Measurements from ENCODE around the gene GBP7. TPM values are rescaled to one million over a fixed set of nuclear protein-coding genes. Genes with fewer than 3 reads are reported as not detected.
A peak's percentile ranks its signal among the peaks of the same experiment; 100 is the strongest.

GBP7 gene
- total and polyA plus RNA-seq, 8 donors: 0.09 TPM; not detected in 7

DNA sequence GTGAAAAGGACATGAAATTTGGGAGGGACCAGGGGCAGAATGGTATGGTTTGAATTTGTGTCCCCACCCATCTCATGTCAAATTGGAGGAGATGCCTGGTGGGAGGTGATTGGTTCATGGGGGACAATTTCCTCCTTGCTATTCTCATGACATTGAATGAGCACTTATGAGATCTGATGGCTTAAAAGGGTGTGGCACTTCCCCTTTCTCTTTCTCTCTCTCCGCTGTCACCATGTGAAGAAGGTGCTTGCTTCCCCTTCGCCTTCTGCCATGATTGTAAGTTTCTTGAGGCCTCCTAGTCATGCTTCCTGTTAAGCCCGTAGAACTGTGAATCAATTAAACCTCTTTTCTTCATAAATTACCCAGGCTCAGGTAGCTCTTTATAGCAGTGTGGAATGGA is 30.6 kb upstream of the GBP7 start:
- intact Hi-C loops (cut with DNase I): no loop called here
- no peaks in the 10 kb centered on the region for H3K4me1 ChIP-seq
- H3K27ac ChIP-seq: no peak overlapping the region
- ATAC-seq (no peak), FAIRE-seq (no peak), DNase-seq (no peak)
- H3K4me3 ChIP-seq: no peak overlapping the region
- TF ChIP-seq, protein P1, sequence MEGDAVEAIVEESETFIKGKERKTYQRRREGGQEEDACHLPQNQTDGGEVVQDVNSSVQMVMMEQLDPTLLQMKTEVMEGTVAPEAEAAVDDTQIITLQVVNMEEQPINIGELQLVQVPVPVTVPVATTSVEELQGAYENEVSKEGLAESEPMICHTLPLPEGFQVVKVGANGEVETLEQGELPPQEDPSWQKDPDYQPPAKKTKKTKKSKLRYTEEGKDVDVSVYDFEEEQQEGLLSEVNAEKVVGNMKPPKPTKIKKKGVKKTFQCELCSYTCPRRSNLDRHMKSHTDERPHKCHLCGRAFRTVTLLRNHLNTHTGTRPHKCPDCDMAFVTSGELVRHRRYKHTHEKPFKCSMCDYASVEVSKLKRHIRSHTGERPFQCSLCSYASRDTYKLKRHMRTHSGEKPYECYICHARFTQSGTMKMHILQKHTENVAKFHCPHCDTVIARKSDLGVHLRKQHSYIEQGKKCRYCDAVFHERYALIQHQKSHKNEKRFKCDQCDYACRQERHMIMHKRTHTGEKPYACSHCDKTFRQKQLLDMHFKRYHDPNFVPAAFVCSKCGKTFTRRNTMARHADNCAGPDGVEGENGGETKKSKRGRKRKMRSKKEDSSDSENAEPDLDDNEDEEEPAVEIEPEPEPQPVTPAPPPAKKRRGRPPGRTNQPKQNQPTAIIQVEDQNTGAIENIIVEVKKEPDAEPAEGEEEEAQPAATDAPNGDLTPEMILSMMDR (IDR thresholded peaks at IDR 0.05): no peak
- H3K36me3 ChIP-seq: no peaks in the 10 kb centered on the region
- H3K27me3 ChIP-seq: no peaks in the 10 kb centered on the region
- 83 to 91% methylated on average over 3 of the region's 3 CpGs for WGBS, 2 donors
- no peaks in the 10 kb centered on the region for H3K9me3 ChIP-seq

DNA sequence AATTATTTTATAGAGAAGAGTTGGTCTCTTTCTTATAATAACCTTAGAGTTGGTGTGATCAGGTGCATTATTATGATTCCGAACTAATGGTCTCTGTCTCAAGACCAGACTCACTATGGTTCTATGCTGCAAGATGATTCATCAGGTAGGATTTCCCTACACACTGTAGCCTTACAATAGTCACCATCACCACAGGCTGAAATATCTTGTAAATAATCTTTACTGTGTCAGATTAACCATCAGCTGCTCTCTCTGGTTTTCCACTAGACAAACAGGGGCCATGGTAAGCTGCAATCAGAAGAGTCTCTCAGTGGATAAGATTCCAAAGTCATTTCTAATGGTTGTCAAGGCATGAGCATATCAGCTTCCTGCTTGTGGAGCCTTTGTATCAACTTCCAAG is 27.4 kb upstream of the GBP7 start:
- H3K27me3 ChIP-seq: no peaks in the 10 kb centered on the region
- ATAC-seq: no peak
- TF ChIP-seq, protein P1 (IDR thresholded peaks at IDR 0.05): no peak
- FAIRE-seq: no peak
- no peak overlapping the region for H3K4me3 ChIP-seq
- H3K9me3 ChIP-seq: no peaks in the 10 kb centered on the region
- H3K36me3 ChIP-seq: no peaks in the 10 kb centered on the region
- intact Hi-C loops (cut with DNase I): no loop called here
- peaks cover 0 to 3% (median 0%) of the 10 kb centered on the region in 3 donors for H3K4me1 ChIP-seq
- H3K27ac ChIP-seq: no peak overlapping the region
- no peak for DNase-seq
- 69 to 96% methylated on average over 1 of the region's 1 CpG for WGBS, 2 donors

DNA sequence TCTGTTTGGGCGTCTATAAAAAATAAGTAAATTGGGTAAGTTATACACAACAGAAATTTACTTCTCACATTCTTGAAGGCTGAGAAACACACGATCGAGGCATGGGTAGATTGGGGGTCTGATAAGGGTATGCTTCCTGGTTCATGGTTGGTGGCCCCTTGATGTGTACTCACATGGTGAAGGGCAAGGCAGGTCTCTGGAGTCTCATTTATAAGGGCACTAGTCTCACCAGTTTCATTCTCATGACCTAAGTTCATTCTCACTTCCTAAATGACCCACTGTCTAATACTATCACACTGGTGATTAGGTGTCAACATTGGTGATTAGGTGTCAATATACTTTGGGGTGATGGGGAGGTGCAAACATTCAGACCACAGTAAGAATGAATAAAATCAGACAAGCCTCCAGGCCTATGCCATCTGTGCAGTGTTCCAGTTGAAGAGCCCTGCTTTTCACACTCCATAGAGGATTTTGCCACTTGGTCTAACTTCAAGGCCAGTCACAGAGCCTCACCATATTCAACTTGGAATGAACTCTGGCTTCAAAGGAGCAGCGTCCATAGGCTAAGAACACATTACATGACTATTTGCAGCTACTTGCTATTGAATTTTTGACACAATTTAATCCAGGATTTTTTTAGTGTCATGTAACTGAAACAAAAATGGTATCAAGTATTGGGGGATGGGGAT is 25.4 kb upstream of the GBP7 start:
- 77 to 80% methylated on average over 4 of the region's 4 CpGs for WGBS, 2 donors
- no peak overlapping the region for H3K4me3 ChIP-seq
- H3K36me3 ChIP-seq: no peaks in the 10 kb centered on the region
- H3K27me3 ChIP-seq: peaks cover 0 to 5% (median 0%) of the 10 kb centered on the region in 4 donors
- H3K27ac ChIP-seq: no peak overlapping the region
- no peak for DNase-seq
- ATAC-seq: no peak
- FAIRE-seq: no peak
- H3K9me3 ChIP-seq: no peaks in the 10 kb centered on the region
- H3K4me1 ChIP-seq: peaks cover 0 to 3% (median 0%) of the 10 kb centered on the region in 3 donors
- TF ChIP-seq, protein P1 (IDR thresholded peaks at IDR 0.05): no peak
- intact Hi-C loops (cut with DNase I): no loop called here

DNA sequence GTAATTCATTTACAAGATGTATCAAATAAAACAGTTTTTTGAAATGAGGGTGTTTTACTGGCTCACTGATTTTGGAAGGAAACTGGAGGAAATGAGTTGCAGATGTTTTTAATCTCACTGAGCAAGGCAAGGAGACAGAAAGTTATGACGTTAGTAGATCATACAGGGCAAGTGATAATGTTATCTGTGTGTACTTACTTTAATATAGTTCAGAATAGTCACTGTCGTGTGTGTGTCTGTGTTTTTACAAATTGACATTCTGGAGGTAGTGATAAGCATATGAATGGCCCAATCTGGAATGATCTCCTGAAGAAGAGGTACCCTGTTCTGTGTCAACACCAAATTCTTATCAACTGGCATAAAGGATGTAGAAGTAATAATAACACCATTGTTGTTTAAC is 24.9 kb upstream of the GBP7 start:
- intact Hi-C loops (cut with DNase I): no loop called here
- peaks cover 0 to 3% (median 0%) of the 10 kb centered on the region in 3 donors for H3K4me1 ChIP-seq
- DNase-seq: no peak
- FAIRE-seq: no peak
- TF ChIP-seq, protein P1 (IDR thresholded peaks at IDR 0.05): no peak
- H3K27ac ChIP-seq: no peak overlapping the region
- ATAC-seq: no peak
- peaks cover 0 to 5% (median 0%) of the 10 kb centered on the region in 4 donors for H3K27me3 ChIP-seq
- no peak overlapping the region for H3K4me3 ChIP-seq
- no peaks in the 10 kb centered on the region for H3K36me3 ChIP-seq
- WGBS, 2 donors: 16 to 21% methylated on average over 2 of the region's 2 CpGs
- no peaks in the 10 kb centered on the region for H3K9me3 ChIP-seq

DNA sequence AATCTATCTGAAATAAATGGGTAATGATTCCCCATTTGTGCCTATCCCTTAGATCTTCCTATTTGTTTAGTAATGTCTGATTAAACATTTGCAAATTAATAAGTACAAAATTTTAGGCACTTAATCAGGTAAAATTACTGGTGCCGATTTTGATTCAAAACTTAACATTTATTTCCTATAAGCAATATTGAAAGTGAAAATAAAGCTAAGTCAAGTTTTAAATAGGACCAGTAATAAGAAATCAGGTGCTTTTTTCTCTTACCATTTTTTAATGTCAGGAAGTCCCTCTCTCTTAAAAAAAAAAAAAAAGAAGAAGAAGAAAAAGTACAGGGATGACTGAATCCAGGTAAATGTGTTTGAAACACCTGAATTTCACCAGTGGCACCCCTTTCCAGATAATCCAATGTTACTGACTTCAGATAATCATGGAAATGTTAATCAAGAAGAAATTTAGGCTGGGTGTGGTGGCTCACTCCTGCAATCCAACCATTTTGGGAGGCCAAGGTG is 23.8 kb upstream of the GBP7 start:
- H3K27me3 ChIP-seq: peaks cover 0 to 5% (median 0%) of the 10 kb centered on the region in 4 donors
- no peak overlapping the region for H3K4me3 ChIP-seq
- no peaks in the 10 kb centered on the region for H3K36me3 ChIP-seq
- H3K4me1 ChIP-seq: peaks cover 0 to 3% (median 0%) of the 10 kb centered on the region in 3 donors
- FAIRE-seq (no peak), DNase-seq (no peak), ATAC-seq (no peak)
- H3K27ac ChIP-seq: peak overlapping the region in 1 of 4 donors; percentile 36
- 62 to 85% methylated on average over 1 of the region's 1 CpG for WGBS, 2 donors
- TF ChIP-seq, protein P1 (IDR thresholded peaks at IDR 0.05): no peak
- intact Hi-C loops (cut with DNase I): no loop called here
- H3K9me3 ChIP-seq: no peaks in the 10 kb centered on the region
